Measurements from ENCODE around the gene DACH1.

The DACH1 gene

GRCh38 chr13:71605744-71606143 lies 261.3 kb downstream of the DACH1 start:
- H3K36me3 ChIP-seq (ENCODE audit: control insufficient read depth in 1 of 2, insufficient read depth in 2 of 2, low read length in 2 of 2), result no peaks in the 10 kb centered on the region
- H3K27ac ChIP-seq (ENCODE audit: low read depth, low read length), result no peak overlapping the region
- H3K4me3 ChIP-seq (ENCODE audit: low read depth in 1 of 2, low read length in 2 of 2), result no peak overlapping the region
- H3K9me3 ChIP-seq (ENCODE audit: control insufficient read depth in 1 of 2, low read length in 2 of 2), result no peaks in the 10 kb centered on the region
- H3K9ac ChIP-seq (ENCODE audit: low read depth in 1 of 2, low read length in 2 of 2), result no peak overlapping the region
- H3K4me1 ChIP-seq (ENCODE audit: control insufficient read depth in 1 of 2, insufficient read depth in 2 of 2, low read length in 2 of 2), result no peaks in the 10 kb centered on the region
- H3K27me3 ChIP-seq (ENCODE audit: control insufficient read depth in 1 of 2, insufficient read depth in 2 of 2, low read length in 2 of 2), result no peaks in the 10 kb centered on the region

GRCh38 chr13:71603255-71603654 lies 263.7 kb downstream of the DACH1 start:
- no peaks in the 10 kb centered on the region for H3K36me3 ChIP-seq (ENCODE audit: control insufficient read depth in 1 of 2, insufficient read depth in 2 of 2, low read length in 2 of 2)
- H3K9me3 ChIP-seq (ENCODE audit: control insufficient read depth in 1 of 2, low read length in 2 of 2), result no peaks in the 10 kb centered on the region
- no peak overlapping the region for H3K27ac ChIP-seq (ENCODE audit: low read depth, low read length)
- no peak overlapping the region for H3K4me3 ChIP-seq (ENCODE audit: low read depth in 1 of 2, low read length in 2 of 2)
- no peaks in the 10 kb centered on the region for H3K4me1 ChIP-seq (ENCODE audit: control insufficient read depth in 1 of 2, insufficient read depth in 2 of 2, low read length in 2 of 2)
- H3K27me3 ChIP-seq (ENCODE audit: control insufficient read depth in 1 of 2, insufficient read depth in 2 of 2, low read length in 2 of 2), result no peaks in the 10 kb centered on the region
- H3K9ac ChIP-seq (ENCODE audit: low read depth in 1 of 2, low read length in 2 of 2), result no peak overlapping the region

GRCh38 chr13:71602344-71602743 lies 264.7 kb downstream of the DACH1 start:
- H3K9ac ChIP-seq (ENCODE audit: low read depth in 1 of 2, low read length in 2 of 2), result no peak overlapping the region
- no peaks in the 10 kb centered on the region for H3K9me3 ChIP-seq (ENCODE audit: control insufficient read depth in 1 of 2, low read length in 2 of 2)
- no peaks in the 10 kb centered on the region for H3K27me3 ChIP-seq (ENCODE audit: control insufficient read depth in 1 of 2, insufficient read depth in 2 of 2, low read length in 2 of 2)
- no peak overlapping the region for H3K27ac ChIP-seq (ENCODE audit: low read depth, low read length)
- no peaks in the 10 kb centered on the region for H3K4me1 ChIP-seq (ENCODE audit: control insufficient read depth in 1 of 2, insufficient read depth in 2 of 2, low read length in 2 of 2)
- no peak overlapping the region for H3K4me3 ChIP-seq (ENCODE audit: low read depth in 1 of 2, low read length in 2 of 2)
- H3K36me3 ChIP-seq (ENCODE audit: control insufficient read depth in 1 of 2, insufficient read depth in 2 of 2, low read length in 2 of 2), result peaks cover 0 to 2% of the 10 kb centered on the region in 2 donors

- Histone ChIP-seq H3K27me3 (ENCODE audit: control insufficient read depth in 1 of 2, insufficient read depth in 2 of 2, low read length in 2 of 2) (no peaks in the 10 kb centered on the region), H3K9me3 (ENCODE audit: control insufficient read depth in 1 of 2, low read length in 2 of 2) (no peaks in the 10 kb centered on the region), H3K27ac (ENCODE audit: low read depth, low read length) (no peak overlapping the region), H3K4me3 (ENCODE audit: low read depth in 1 of 2, low read length in 2 of 2) (no peak overlapping the region), H3K4me1 (ENCODE audit: control insufficient read depth in 1 of 2, insufficient read depth in 2 of 2, low read length in 2 of 2) (no peaks in the 10 kb centered on the region), H3K9ac (ENCODE audit: low read depth in 1 of 2, low read length in 2 of 2) (no peak overlapping the region), H3K36me3 (ENCODE audit: control insufficient read depth in 1 of 2, insufficient read depth in 2 of 2, low read length in 2 of 2) (peaks cover 0 to 3% of the 10 kb centered on the region in 2 donors)
These were observed 269.9 kb downstream of the DACH1 start for GRCh38 chr13:71597150-71597549.

GRCh38 chr13:71596116-71596515 lies 270.9 kb downstream of the DACH1 start:
- H3K9me3 ChIP-seq (ENCODE audit: control insufficient read depth in 1 of 2, low read length in 2 of 2), result no peaks in the 10 kb centered on the region
- no peak overlapping the region for H3K4me3 ChIP-seq (ENCODE audit: low read depth in 1 of 2, low read length in 2 of 2)
- H3K27ac ChIP-seq (ENCODE audit: low read depth, low read length), result no peak overlapping the region
- H3K9ac ChIP-seq (ENCODE audit: low read depth in 1 of 2, low read length in 2 of 2), result no peak overlapping the region
- no peaks in the 10 kb centered on the region for H3K27me3 ChIP-seq (ENCODE audit: control insufficient read depth in 1 of 2, insufficient read depth in 2 of 2, low read length in 2 of 2)
- H3K4me1 ChIP-seq (ENCODE audit: control insufficient read depth in 1 of 2, insufficient read depth in 2 of 2, low read length in 2 of 2), result no peaks in the 10 kb centered on the region
- peaks cover 0 to 3% of the 10 kb centered on the region in 2 donors for H3K36me3 ChIP-seq (ENCODE audit: control insufficient read depth in 1 of 2, insufficient read depth in 2 of 2, low read length in 2 of 2)

- Histone ChIP-seq H3K27me3 (ENCODE audit: control insufficient read depth in 1 of 2, insufficient read depth in 2 of 2, low read length in 2 of 2) (no peaks in the 10 kb centered on the region), H3K4me3 (ENCODE audit: low read depth in 1 of 2, low read length in 2 of 2) (no peak overlapping the region), H3K9ac (ENCODE audit: low read depth in 1 of 2, low read length in 2 of 2) (no peak overlapping the region), H3K4me1 (ENCODE audit: control insufficient read depth in 1 of 2, insufficient read depth in 2 of 2, low read length in 2 of 2) (no peaks in the 10 kb centered on the region), H3K36me3 (ENCODE audit: control insufficient read depth in 1 of 2, insufficient read depth in 2 of 2, low read length in 2 of 2) (peaks cover 0 to 3% of the 10 kb centered on the region in 2 donors), H3K27ac (ENCODE audit: low read depth, low read length) (no peak overlapping the region), H3K9me3 (ENCODE audit: control insufficient read depth in 1 of 2, low read length in 2 of 2) (no peaks in the 10 kb centered on the region)
These were observed 273.4 kb downstream of the DACH1 start for GRCh38 chr13:71593566-71593965.

GRCh38 chr13:71591374-71591773 lies 275.6 kb downstream of the DACH1 start:
- H3K4me1 ChIP-seq (ENCODE audit: control insufficient read depth in 1 of 2, insufficient read depth in 2 of 2, low read length in 2 of 2), result no peaks in the 10 kb centered on the region
- H3K9ac ChIP-seq (ENCODE audit: low read depth in 1 of 2, low read length in 2 of 2), result no peak overlapping the region
- H3K27ac ChIP-seq (ENCODE audit: low read depth, low read length), result no peak overlapping the region
- H3K27me3 ChIP-seq (ENCODE audit: control insufficient read depth in 1 of 2, insufficient read depth in 2 of 2, low read length in 2 of 2), result no peaks in the 10 kb centered on the region
- no peaks in the 10 kb centered on the region for H3K36me3 ChIP-seq (ENCODE audit: control insufficient read depth in 1 of 2, insufficient read depth in 2 of 2, low read length in 2 of 2)
- H3K4me3 ChIP-seq (ENCODE audit: low read depth in 1 of 2, low read length in 2 of 2), result no peak overlapping the region
- no peaks in the 10 kb centered on the region for H3K9me3 ChIP-seq (ENCODE audit: control insufficient read depth in 1 of 2, low read length in 2 of 2)

- no peak overlapping the region for H3K9ac ChIP-seq (ENCODE audit: low read depth in 1 of 2, low read length in 2 of 2)
- H3K9me3 ChIP-seq (ENCODE audit: control insufficient read depth in 1 of 2, low read length in 2 of 2), result no peaks in the 10 kb centered on the region
- H3K27me3 ChIP-seq (ENCODE audit: control insufficient read depth in 1 of 2, insufficient read depth in 2 of 2, low read length in 2 of 2), result no peaks in the 10 kb centered on the region
- no peaks in the 10 kb centered on the region for H3K4me1 ChIP-seq (ENCODE audit: control insufficient read depth in 1 of 2, insufficient read depth in 2 of 2, low read length in 2 of 2)
- H3K36me3 ChIP-seq (ENCODE audit: control insufficient read depth in 1 of 2, insufficient read depth in 2 of 2, low read length in 2 of 2), result no peaks in the 10 kb centered on the region
- no peak overlapping the region for H3K27ac ChIP-seq (ENCODE audit: low read depth, low read length)
- no peak overlapping the region for H3K4me3 ChIP-seq (ENCODE audit: low read depth in 1 of 2, low read length in 2 of 2)
These were observed 276.3 kb downstream of the DACH1 start for GRCh38 chr13:71590654-71591148.

- H3K4me1 ChIP-seq (ENCODE audit: control insufficient read depth in 1 of 2, insufficient read depth in 2 of 2, low read length in 2 of 2), result no peaks in the 10 kb centered on the region
These were observed 278.0 kb downstream of the DACH1 start for GRCh38 chr13:71589032-71589431.

GRCh38 chr13:71587817-71588216 lies 279.2 kb downstream of the DACH1 start:
- no peak overlapping the region for H3K27ac ChIP-seq (ENCODE audit: low read depth, low read length)
- H3K4me3 ChIP-seq (ENCODE audit: low read depth in 1 of 2, low read length in 2 of 2), result no peak overlapping the region
- H3K4me1 ChIP-seq (ENCODE audit: control insufficient read depth in 1 of 2, insufficient read depth in 2 of 2, low read length in 2 of 2), result no peaks in the 10 kb centered on the region
- H3K36me3 ChIP-seq (ENCODE audit: control insufficient read depth in 1 of 2, insufficient read depth in 2 of 2, low read length in 2 of 2), result no peaks in the 10 kb centered on the region
- no peak overlapping the region for H3K9ac ChIP-seq (ENCODE audit: low read depth in 1 of 2, low read length in 2 of 2)
- no peaks in the 10 kb centered on the region for H3K27me3 ChIP-seq (ENCODE audit: control insufficient read depth in 1 of 2, insufficient read depth in 2 of 2, low read length in 2 of 2)
- H3K9me3 ChIP-seq (ENCODE audit: control insufficient read depth in 1 of 2, low read length in 2 of 2), result no peaks in the 10 kb centered on the region

More at GRCh38 chr13:71589032-71589431, 278.0 kb downstream of the DACH1 start:
- H3K9me3 ChIP-seq (ENCODE audit: control insufficient read depth in 1 of 2, low read length in 2 of 2), result no peaks in the 10 kb centered on the region
- H3K9ac ChIP-seq (ENCODE audit: low read depth in 1 of 2, low read length in 2 of 2), result no peak overlapping the region
- H3K27ac ChIP-seq (ENCODE audit: low read depth, low read length), result no peak overlapping the region
- no peaks in the 10 kb centered on the region for H3K27me3 ChIP-seq (ENCODE audit: control insufficient read depth in 1 of 2, insufficient read depth in 2 of 2, low read length in 2 of 2)
- H3K4me3 ChIP-seq (ENCODE audit: low read depth in 1 of 2, low read length in 2 of 2), result no peak overlapping the region
- H3K36me3 ChIP-seq (ENCODE audit: control insufficient read depth in 1 of 2, insufficient read depth in 2 of 2, low read length in 2 of 2), result no peaks in the 10 kb centered on the region

GRCh38 chr13:71587193-71587592 lies 279.8 kb downstream of the DACH1 start:
- H3K27ac ChIP-seq (ENCODE audit: low read depth, low read length), result no peak overlapping the region
- no peak overlapping the region for H3K9ac ChIP-seq (ENCODE audit: low read depth in 1 of 2, low read length in 2 of 2)
- H3K36me3 ChIP-seq (ENCODE audit: control insufficient read depth in 1 of 2, insufficient read depth in 2 of 2, low read length in 2 of 2), result no peaks in the 10 kb centered on the region
- H3K4me3 ChIP-seq (ENCODE audit: low read depth in 1 of 2, low read length in 2 of 2), result no peak overlapping the region
- H3K9me3 ChIP-seq (ENCODE audit: control insufficient read depth in 1 of 2, low read length in 2 of 2), result no peaks in the 10 kb centered on the region
- no peaks in the 10 kb centered on the region for H3K4me1 ChIP-seq (ENCODE audit: control insufficient read depth in 1 of 2, insufficient read depth in 2 of 2, low read length in 2 of 2)
- H3K27me3 ChIP-seq (ENCODE audit: control insufficient read depth in 1 of 2, insufficient read depth in 2 of 2, low read length in 2 of 2), result no peaks in the 10 kb centered on the region
